HL-60/S4 treated with phorbol 12-myristate 13-acetate at 8.2 ng/mL for 4 days and 3 days (cell line): ENCODE measurements around the gene GLUL.

ENCODE experiments used
- in situ Hi-C: fragments of 300-500 bp; cut with MboI; formaldehyde crosslinking; loops from 2 replicates; pipeline ENCODE4 v1.15.0; 2022; ENCODE audit warnings: low sequenced_read_pairs

GLUL gene

DNA sequence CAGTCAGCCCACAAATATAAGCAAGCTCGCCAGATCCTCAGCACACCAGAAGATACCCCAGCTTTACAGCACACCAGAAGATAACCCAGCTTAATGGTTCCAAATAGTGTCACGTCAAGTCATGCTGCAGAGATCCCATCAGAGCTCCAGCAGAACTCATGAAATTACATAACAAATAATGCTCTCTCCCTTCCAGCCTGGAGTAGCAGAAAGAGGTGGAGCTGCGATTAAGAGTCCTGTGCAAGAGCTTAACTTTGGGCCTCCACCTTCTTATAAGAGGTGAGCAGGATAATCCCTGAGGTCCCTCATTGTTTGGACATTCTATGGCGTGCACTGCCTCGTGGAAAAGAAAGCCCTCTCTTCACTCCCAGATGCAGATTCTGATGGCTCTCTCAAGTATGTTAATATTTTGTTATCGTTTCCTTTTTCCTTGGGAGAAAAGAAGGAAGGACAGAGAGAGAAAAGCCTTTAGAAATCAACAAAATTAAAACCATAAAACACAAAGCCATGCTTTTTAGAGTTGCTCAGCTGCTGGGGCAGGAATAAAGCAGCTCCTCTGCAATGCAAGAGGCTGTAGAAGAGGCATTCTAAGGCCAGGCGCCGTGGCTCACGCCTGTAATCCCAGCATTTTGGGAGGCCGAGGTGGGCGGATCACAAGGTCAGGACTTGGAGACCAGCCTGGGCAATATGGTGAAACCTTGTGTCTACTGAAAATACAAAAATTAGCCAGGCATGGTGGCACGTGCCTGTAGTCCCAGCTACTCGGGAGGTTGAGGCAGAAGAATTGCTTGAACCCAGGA, 59.1 kb downstream of the GLUL start:
- in situ Hi-C loops, result no loop called here
